Ovary (tissue), 9 donors: ENCODE results near the gene FAM222B. TPM values are rescaled to one million over a fixed set of nuclear protein-coding genes. Genes with fewer than 3 reads are reported as not detected.
A peak's percentile ranks its signal among the peaks of the same experiment; 100 is the strongest.
"Not testable (repeated sequence)": the region's sequence is repeated elsewhere in the genome, so short reads cannot be mapped to it uniquely, and the experiment has no call there.

Source experiments
- DNase-seq, 5 donors: peaks; one replicate each; pipeline ENCODE4 v3.0.0-alpha.2; 2019 to 2020
- H3K27ac ChIP-seq, 2 donors: fragments of 200-600 bp; one replicate each; pipeline versions ENCODE4 v1.5.1 to v1.8.0; 2019 to 2022
- H3K27me3 ChIP-seq: fragments of 200-600 bp; one replicate; pipeline ENCODE4 v1.8.0; 2022
- H3K36me3 ChIP-seq: fragments of 200-600 bp; sonication (generic); one replicate; pipeline ENCODE4 v1.5.1; 2019
- H3K4me1 ChIP-seq: one replicate; pipeline ENCODE4 v1.8.1; 2013; ENCODE audit warnings: mild to moderate bottlenecking, moderate library complexity; ENCODE audit not compliant: insufficient read depth
- H3K4me3 ChIP-seq: fragments of 200-600 bp; sonication (generic); one replicate; pipeline ENCODE4 v1.5.1; 2017
- H3K9me3 ChIP-seq, 2 donors: fragments of 200-600 bp in 1 of 2; sonication (generic) in 1 of 2; one replicate each; pipeline versions ENCODE4 v1.5.1 to v1.8.1; 2013 to 2019; ENCODE audit warnings: mild to moderate bottlenecking in 1 of 2, moderate library complexity in 1 of 2
- EP300 ChIP-seq: sonication (generic); formaldehyde crosslinking; IDR thresholded peaks from one replicate; pipeline ENCODE4 v1.6.1; 2017; ENCODE audit warnings: antibody characterized with exemption
- POLR2A ChIP-seq: fragments of 450-650 bp; IDR thresholded peaks from one replicate; pipeline ENCODE4 v1.6.1; 2017; ENCODE audit warnings: antibody characterized with exemption, mild to moderate bottlenecking, moderate library complexity
- WGBS, 3 donors: extraction: QIAGEN DNeasy Blood & Tissue Kit in 1 of 3; methylation state at CpG; one replicate each; pipeline versions ENCODE4 v1.1.5 to v1.1.7; 2013 to 2017; 5-methylcytosine and 5-hydroxymethylcytosine counted together
- intact Hi-C, 4 donors: fragments of 100-400 bp; cut with DNase I; formaldehyde crosslinking; loops; one replicate each; pipeline versions ENCODE4 v1.11.0 to v1.15.1; 2022 to 2023
- polyA plus RNA-seq, 2 donors: library from polyadenylated mRNA; stranded (reverse); fragments of 200-250 nt in 1 of 2; fragments of 350-450 nt in 1 of 2; fragmentation: Illumina TruSeq in 1 of 2; extraction: RNeasy Lipid Tissue Mini Kit (QIAGEN cat#74804) in 1 of 2; gene quantifications; one replicate each; pipeline ENCODE4 v1.2.3, GENCODE V29; 2013 to 2014
- total RNA-seq, 7 donors: library from RNA; depleted of rRNA in 2 of 7; stranded (reverse); fragments of >200 nt in 2 of 7; fragmentation: NEBNext Ultra II Directional in 3 of 7; extraction: Animal tissue kit (Norgen Biotek cat#: 25700) in 3 of 7; gene quantifications; one replicate each; pipeline versions ENCODE4 v1.1.0 to v1.2.4, GENCODE V29; 2016 to 2023
- TF ChIP-seq, protein P1 (sequence below), 3 donors: fragments of 450-650 bp in 2 of 3; fragments of 200-600 bp in 1 of 3; IDR thresholded peaks; one replicate each; pipeline versions ENCODE4 v1.5.1 to v1.8.0; 2016 to 2022; ENCODE audit warnings: antibody characterized with exemption in 3 of 3, mild to moderate bottlenecking in 1 of 3
- donor health status: DM: no; HTN: no; CAD: no; lungs with moderate emphysema.
- donor health status: DM: no; HTN: no; CAD: no.
- donor health status: Bipolar disorder and iron deficiency.
- donor health status: DM: yes; HTN: yes; CAD: no.
- donor health status: DM: no; HTN: no; CAD: no.
- donor health status: DM: yes; HTN: yes; CAD: no.

FAM222B gene
- total and polyA plus RNA-seq, 9 donors = 8.0 to 19.8 (median 15.9) TPM

- Histone ChIP-seq H3K9me3 (no peaks in the 10 kb centered on the region), H3K27me3 (no peaks in the 10 kb centered on the region), H3K4me3 (peak overlapping the region; percentile 86), H3K27ac (no peak overlapping the region), H3K36me3 (no peaks in the 10 kb centered on the region), H3K4me1 (peaks cover 10% of the 10 kb centered on the region)
- no peak for TF ChIP-seq POLR2A
- WGBS, 3 donors = 0 to 2% (median 1%) methylated on average over 30 to 45 of the region's 45 CpGs
- intact Hi-C loops = loop anchor here in 2 of 4 donors (2.0 to 10.0 kb wide), 2 partner anchors 25 to 169 kb away; partner anchors contain the start of gene FLOT2 (in 1 of the 2)
- DNase-seq = peak in 4 of 5 donors; percentile 54 to 74 (median 68)
Observed at GRCh38 chr17:28725660-28726225, 116.8 kb downstream of the FAM222B start.

GRCh38 chr17:28725166-28725659 lies 117.4 kb downstream of the FAM222B start:
- H3K27me3 ChIP-seq = no peaks in the 10 kb centered on the region
- H3K36me3 ChIP-seq = no peaks in the 10 kb centered on the region
- WGBS, 3 donors = 12 to 18% (median 13%) methylated on average over 20 of the region's 20 CpGs
- H3K9me3 ChIP-seq = no peaks in the 10 kb centered on the region
- TF ChIP-seq, protein P1, sequence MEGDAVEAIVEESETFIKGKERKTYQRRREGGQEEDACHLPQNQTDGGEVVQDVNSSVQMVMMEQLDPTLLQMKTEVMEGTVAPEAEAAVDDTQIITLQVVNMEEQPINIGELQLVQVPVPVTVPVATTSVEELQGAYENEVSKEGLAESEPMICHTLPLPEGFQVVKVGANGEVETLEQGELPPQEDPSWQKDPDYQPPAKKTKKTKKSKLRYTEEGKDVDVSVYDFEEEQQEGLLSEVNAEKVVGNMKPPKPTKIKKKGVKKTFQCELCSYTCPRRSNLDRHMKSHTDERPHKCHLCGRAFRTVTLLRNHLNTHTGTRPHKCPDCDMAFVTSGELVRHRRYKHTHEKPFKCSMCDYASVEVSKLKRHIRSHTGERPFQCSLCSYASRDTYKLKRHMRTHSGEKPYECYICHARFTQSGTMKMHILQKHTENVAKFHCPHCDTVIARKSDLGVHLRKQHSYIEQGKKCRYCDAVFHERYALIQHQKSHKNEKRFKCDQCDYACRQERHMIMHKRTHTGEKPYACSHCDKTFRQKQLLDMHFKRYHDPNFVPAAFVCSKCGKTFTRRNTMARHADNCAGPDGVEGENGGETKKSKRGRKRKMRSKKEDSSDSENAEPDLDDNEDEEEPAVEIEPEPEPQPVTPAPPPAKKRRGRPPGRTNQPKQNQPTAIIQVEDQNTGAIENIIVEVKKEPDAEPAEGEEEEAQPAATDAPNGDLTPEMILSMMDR (IDR thresholded peaks at IDR 0.05) = no peak
- no peak for TF ChIP-seq EP300
- no peak for DNase-seq
- H3K4me3 ChIP-seq = peak overlapping the region; percentile 86
- peaks cover 11% of the 10 kb centered on the region for H3K4me1 ChIP-seq
- intact Hi-C loops = loop anchor here in 1 of 4 donors (10.0 kb wide), 1 partner anchor 170 kb away; the partner anchor contains the start of gene FLOT2
- no peak overlapping the region for H3K27ac ChIP-seq

- intact Hi-C loops = loop anchor here in 1 of 4 donors (10.0 kb wide), 1 partner anchor 170 kb away; the partner anchor contains the start of gene FLOT2
- TF ChIP-seq POLR2A (no peak), EP300 (no peak)
- TF ChIP-seq, protein P1 (IDR thresholded peaks at IDR 0.05) = no peak
- WGBS, 3 donors = 68 to 78% (median 73%) methylated on average over 10 of the region's 10 CpGs
- Histone ChIP-seq H3K4me1 (peaks cover 11% of the 10 kb centered on the region), H3K27me3 (no peaks in the 10 kb centered on the region), H3K4me3 (no peak overlapping the region), H3K9me3 (no peaks in the 10 kb centered on the region), H3K27ac (no peak overlapping the region), H3K36me3 (no peaks in the 10 kb centered on the region)
- no peak for DNase-seq
Observed at GRCh38 chr17:28724500-28725165, 118.0 kb downstream of the FAM222B start.

- intact Hi-C loops = loop anchor here in 1 of 4 donors (10.0 kb wide), 1 partner anchor 171 kb away; the partner anchor contains the start of gene FLOT2
- 60 to 78% (median 66%) methylated on average over 4 of the region's 4 CpGs for WGBS, 3 donors
- H3K27me3 ChIP-seq, DNase-seq, H3K4me3 ChIP-seq, H3K36me3 ChIP-seq, H3K27ac ChIP-seq, H3K9me3 ChIP-seq: not testable (repeated sequence)
- peaks cover 11% of the 10 kb centered on the region for H3K4me1 ChIP-seq
Observed at GRCh38 chr17:28723836-28724499, 118.6 kb downstream of the FAM222B start.

DNA sequence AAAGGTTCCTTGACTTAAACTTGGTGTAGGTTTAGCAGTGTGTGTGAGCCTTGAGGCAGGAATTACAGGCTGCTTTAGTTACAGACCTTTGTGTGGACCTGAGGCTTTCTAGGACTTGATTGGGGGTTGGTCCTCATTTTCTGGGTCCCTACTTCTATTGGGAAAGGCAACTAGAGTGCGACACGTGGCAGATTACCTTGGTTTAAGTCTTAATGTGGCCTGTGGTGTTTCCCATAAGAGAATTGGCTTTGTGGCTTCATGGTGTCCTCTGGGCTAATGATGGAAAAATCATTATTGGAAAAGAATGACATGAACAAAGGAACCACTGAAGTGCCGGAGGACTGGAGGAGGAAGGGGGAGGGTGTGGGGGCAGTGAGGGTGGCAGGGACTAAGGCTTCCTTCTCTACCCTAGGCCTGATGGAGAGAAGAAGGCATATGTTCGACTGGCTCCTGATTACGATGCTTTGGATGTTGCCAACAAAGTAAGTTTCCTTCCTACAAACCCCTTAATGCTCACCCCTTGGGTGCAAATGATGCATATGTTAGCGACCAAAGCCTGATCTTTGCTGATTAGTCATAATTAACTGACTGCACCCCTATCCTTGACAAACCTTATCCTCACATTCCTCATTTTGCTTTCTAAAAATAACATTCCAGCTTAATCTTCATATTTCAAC lies 119.3 kb downstream of the FAM222B start:
- WGBS, 3 donors = 63 to 70% (median 65%) methylated on average over 6 of the region's 6 CpGs
- Histone ChIP-seq H3K9me3 (no peaks in the 10 kb centered on the region), H3K36me3 (no peaks in the 10 kb centered on the region), H3K4me1 (peaks cover 13% of the 10 kb centered on the region), H3K4me3 (no peak overlapping the region), H3K27ac (no peak overlapping the region), H3K27me3 (no peaks in the 10 kb centered on the region)
- TF ChIP-seq, protein P1 (IDR thresholded peaks at IDR 0.05) = no peak
- TF ChIP-seq POLR2A (no peak), EP300 (no peak)
- DNase-seq = no peak
- intact Hi-C loops = loop anchor here in 1 of 4 donors (10.0 kb wide), 1 partner anchor 172 kb away; the partner anchor contains the start of gene FLOT2
